Mesenteric fat pad (tissue), 1 donor: ENCODE measurements around the gene MPP7. TPM values are rescaled to one million over a fixed set of nuclear protein-coding genes. Genes with fewer than 3 reads are reported as not detected.

Experiments
- DNase-seq: peaks from one replicate; pipeline ENCODE4 v3.0.0-alpha.2; 2020; ENCODE audit warnings: low spot score
- microRNA-seq: library from miRNA; unstranded; fragments of <30 nt; microRNA quantifications from one replicate; pipeline ENCODE4 v1.2.0, GENCODE V29; 2020; ENCODE audit warnings: borderline number of aligned reads
- total RNA-seq: library from RNA; stranded (reverse); fragmentation: NEBNext Ultra II Directional; extraction: Animal tissue kit (Norgen Biotek cat#: 25700); gene quantifications from one replicate; pipeline ENCODE4 v1.2.1, GENCODE V29; 2021
- donor health status: DM: yes; HTN: yes; CAD: no.

MPP7 gene
- total RNA-seq, 1 donor from 2014 or later = 5.7 TPM

- no peak for DNase-seq
Measured at GRCh38 chr10:28273343-28273742, 29.5 kb downstream of the MPP7 start.

DNA sequence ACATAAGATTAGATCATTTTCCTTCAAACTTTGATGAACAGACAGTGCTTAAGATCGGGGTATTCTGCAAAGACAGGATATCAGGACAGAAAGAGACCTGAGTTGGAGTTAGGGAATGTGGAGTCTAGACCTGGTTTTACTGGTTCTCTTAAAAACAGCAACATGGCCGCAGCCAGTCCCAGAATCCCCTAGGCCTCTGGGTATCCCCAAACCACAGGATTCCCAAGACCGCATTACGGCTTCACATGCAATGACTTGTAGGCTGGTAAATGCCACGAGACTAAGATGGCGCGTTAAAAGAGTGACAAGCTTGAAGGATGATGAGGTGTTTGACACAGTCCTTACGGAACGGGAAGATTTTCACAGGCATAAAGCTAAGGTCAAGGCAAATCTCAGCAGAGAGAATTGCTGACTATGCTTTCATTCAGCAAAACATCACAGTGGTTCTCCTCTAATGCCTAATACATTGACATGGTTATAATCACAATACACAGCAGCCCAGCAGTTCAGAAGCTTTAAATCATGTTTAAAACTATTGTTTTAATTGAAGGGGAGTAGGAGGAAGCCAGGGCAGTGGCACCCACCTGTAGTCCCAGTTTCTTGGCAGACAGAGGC, 32.9 kb downstream of the MPP7 start:
- DNase-seq = no peak

DNA sequence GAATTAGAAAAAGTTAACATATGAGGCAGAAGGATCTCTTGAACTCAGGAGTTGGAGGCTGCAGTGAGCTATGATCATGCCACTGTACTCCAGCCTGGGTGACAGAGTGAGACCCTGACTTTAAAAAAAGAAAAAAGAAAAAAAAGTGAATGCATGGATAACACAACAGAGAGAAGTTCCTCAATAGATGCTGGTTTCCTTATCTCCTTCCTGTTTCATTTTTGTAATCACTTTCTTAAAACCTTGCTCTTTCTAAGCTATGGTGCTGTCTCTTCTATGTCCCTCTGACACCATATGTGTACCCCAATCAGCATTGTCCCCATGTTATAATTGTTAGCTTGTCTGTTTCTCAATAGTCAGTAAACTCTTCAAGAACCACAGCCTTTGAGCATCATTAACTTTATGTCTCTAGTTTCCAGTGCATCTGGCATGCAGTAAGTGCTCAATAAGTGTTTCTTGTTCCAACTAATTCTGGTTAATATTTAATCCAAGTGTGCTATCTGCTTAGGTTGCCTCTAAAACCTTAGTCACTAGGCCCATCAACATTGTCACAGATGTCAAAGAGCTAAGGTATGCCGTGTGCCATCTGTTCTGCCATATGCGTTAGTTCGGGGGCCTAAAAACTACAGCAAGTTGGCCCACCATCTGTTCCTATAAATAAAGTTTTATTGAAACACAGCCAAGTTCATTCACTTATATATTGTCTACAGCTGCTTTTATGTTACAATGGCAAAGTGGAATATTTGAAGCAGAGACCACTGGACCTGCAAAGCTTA, 36.2 kb downstream of the MPP7 start:
- no peak for DNase-seq

DNA sequence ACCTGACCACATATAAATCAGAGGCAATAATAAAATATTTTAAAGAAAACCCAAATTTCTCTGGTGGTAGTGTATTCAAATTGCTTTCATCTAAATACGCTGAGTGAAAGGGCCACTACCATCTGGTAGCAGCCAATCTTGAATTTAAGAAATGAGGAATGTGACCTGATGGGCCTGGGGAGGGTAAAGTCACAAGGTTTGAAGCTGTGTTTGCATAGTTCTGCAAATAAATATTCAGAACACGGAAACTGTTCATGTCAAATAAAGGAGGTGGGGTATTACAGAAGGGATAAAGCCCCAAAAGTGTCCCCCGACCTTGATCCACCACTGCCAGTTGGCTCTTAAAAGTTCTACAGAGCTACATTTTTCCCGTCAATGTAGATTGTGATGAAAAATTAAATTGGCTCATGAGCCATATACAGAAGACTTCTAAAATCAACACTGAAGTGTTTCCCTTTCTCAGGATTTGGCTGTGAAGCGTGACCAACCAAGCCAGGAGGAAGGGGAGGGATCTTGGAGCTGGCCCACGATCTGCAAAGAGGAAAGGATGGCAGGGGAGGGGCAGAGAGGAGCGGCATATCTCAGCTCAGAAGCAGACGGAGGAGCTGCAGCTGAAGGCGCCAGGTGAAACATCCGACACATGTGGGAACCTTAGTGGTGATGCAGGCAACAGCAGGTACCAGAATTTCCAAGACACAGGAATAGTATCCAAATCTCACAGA, 39.6 kb downstream of the MPP7 start:
- DNase-seq = no peak

DNA sequence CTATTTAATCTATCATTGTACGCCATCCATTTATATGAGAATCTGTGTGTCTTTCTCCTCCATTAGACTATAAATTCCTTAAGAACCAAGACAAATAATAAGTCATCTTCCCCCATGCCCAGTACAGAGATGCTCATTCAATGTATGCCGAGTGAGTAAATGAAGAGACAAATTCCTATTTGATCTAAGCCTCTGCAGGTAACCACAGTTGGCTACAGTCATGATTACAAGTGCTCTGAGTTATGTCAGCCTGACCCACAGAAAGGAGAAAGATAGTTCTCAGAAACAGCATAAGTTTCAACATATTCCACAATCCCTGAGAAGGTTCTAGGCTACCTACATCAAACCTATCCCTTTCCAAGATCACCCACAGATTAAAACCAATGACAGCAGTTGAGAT, 46.1 kb downstream of the MPP7 start:
- no peak for DNase-seq

- DNase-seq = no peak
Measured at GRCh38 chr10:28254290-28254985, 48.4 kb downstream of the MPP7 start.

- no peak for DNase-seq
Measured at GRCh38 chr10:28253169-28253785, 49.6 kb downstream of the MPP7 start.

Small RNA genes within 50 kb of the gene (microRNA-seq; reads per million reads assigned to microRNA genes)
- gene MIR8086 = not detected

Other genes with a start within 250 kb of the MPP7 start
- gene WAC, start 230.1 kb upstream of the MPP7 start, total RNA-seq = 107 TPM